SH-SY5Y (cell line): Measurements from ENCODE around the gene SEMA3D.

Experiments
- GATA2 ChIP-seq: IDR thresholded peaks from 2 replicates; pipeline ENCODE4 v1.6.1; 2011; ENCODE audit warnings: mild to moderate bottlenecking, low read depth, low read length
- GATA3 ChIP-seq: IDR thresholded peaks from 2 replicates; pipeline ENCODE4 v1.6.1; 2011; ENCODE audit warnings: low read depth, mild to moderate bottlenecking, low read length, moderate library complexity

DNA sequence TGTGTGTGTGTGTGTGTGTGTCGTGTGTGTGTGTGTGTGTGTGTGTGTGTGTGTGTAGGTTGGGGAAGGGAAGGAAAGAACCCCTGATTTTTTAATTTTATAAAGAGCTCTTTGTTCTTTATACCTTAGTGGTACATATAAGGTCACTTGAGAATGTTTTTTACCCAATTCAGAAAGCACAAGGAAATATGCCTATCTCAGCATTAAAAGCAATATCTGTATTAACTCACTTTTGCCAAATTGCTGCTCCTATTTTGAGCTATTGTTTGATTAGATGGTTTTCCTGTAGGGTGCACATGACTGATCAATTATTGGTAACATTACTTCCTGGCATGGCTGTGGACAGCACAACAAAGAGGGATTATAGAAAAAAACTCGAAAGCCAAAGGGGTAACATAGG, 60.5 kb downstream of the SEMA3D start:
- TF ChIP-seq GATA2, result no peak
- TF ChIP-seq GATA3, result no peak
